Measurements from ENCODE around the gene ANKRD2. TPM values are rescaled to one million over a fixed set of nuclear protein-coding genes. Genes with fewer than 3 reads are reported as not detected.
"Not testable (repeated sequence)": the region's sequence is repeated elsewhere in the genome, so short reads cannot be mapped to it uniquely, and the experiment has no call there.

The ANKRD2 gene
- total RNA-seq, 1 donor: 0.86 TPM

- TF ChIP-seq, protein P1, sequence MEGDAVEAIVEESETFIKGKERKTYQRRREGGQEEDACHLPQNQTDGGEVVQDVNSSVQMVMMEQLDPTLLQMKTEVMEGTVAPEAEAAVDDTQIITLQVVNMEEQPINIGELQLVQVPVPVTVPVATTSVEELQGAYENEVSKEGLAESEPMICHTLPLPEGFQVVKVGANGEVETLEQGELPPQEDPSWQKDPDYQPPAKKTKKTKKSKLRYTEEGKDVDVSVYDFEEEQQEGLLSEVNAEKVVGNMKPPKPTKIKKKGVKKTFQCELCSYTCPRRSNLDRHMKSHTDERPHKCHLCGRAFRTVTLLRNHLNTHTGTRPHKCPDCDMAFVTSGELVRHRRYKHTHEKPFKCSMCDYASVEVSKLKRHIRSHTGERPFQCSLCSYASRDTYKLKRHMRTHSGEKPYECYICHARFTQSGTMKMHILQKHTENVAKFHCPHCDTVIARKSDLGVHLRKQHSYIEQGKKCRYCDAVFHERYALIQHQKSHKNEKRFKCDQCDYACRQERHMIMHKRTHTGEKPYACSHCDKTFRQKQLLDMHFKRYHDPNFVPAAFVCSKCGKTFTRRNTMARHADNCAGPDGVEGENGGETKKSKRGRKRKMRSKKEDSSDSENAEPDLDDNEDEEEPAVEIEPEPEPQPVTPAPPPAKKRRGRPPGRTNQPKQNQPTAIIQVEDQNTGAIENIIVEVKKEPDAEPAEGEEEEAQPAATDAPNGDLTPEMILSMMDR (IDR thresholded peaks at IDR 0.05; ENCODE audit: insufficient read depth, low read depth, low read length): peak; percentile 91
- no peak overlapping the region for H3K4me3 ChIP-seq (ENCODE audit: low read depth, low read length)
- peak; percentile 63 for DNase-seq (ENCODE audit: low read depth)
Measured at GRCh38 chr10:97553575-97554031, 19.0 kb upstream of the ANKRD2 start.

- DNase-seq (ENCODE audit: low read depth); H3K4me3 ChIP-seq (ENCODE audit: low read depth, low read length): not testable (repeated sequence)
Measured at GRCh38 chr10:97554336-97554735, 18.2 kb upstream of the ANKRD2 start.

DNA sequence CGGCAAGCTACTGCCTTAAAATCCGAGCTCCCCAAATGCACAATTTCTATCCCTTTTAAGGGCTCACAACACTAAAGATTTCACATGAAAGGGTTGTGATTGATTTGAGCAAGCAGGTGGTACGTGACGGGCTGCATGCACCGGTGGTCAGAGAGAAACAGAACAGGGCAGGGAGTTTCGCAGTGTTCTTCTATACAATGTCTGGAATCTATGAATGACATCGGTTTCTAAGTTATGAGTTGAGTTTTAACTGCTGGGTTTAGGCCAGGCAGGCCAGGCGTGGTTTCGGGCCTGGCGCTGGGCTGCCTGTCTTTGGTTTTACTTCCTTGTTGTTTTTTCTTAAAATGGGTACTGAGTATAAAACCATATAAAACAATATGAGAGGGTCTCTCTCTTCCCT, 17.0 kb upstream of the ANKRD2 start:
- not testable (repeated sequence) for DNase-seq (ENCODE audit: low read depth); H3K4me3 ChIP-seq (ENCODE audit: low read depth, low read length)

DNA sequence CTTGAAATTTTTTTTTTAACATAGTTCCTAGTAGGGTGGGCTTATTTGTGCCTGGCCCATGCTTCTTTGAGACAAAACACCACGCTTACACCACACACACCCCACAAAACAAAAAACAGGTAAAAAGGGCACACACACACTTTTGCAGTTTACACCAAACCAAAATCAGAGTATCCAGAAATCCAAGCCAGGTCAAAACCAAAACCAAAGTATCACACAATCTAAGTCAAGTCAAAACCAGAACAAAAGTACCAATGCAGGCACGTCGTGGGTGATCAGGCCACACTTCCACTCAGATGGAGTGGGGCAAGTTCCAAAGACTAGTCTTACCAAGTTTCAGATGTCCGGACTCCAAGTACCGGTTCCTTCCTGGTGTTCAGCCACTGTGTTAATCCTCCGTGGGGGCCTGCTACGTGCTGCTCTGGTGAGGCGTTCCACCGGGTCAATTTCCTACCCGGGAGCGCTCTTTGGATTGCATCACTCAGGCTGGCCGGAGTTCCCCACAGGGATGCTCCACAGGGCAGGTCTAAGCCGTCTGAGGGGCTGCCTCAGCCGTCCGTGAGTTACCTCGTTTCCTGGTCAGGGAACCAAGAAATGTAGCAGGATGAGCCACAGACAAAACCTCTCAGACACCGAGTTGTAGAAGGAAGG, 11.7 kb upstream of the ANKRD2 start:
- peak; percentile 52 for DNase-seq (ENCODE audit: low read depth)
- not testable (repeated sequence) for H3K4me3 ChIP-seq (ENCODE audit: low read depth, low read length)

DNA sequence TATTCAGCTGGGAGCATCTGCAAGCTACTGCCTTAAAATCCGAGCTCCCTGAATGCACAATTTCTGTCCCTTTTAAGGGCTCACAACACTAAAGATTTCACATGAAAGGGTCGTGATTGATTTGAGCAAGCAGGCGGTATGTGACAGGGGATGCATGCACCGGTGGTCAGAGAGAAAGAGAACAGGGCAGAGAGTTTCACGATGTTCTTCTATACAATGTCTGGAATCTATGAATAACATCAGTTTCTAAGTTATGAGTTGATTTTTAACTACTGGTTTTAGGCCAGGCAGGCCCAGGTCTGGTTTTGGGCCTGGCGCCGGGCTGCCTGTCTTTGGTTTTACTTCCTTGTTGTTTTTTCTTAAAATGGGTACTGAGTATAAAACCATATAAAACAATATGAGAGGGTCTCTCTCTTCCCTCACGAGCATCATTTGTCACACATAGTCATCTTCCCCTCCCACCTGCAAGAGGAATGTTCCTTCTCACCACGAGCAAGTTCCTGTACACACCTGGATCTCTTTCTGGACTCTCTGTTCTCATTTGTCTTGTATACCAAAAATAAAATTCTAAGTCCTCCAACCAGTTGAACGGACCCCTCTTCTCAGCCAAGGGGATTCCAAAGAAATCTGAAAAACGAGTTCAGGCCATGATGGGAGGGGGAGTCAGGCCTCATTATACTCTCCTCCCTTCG, 11.0 kb upstream of the ANKRD2 start:
- H3K4me3 ChIP-seq (ENCODE audit: low read depth, low read length); DNase-seq (ENCODE audit: low read depth): not testable (repeated sequence)

GRCh38 chr10:97562329-97562728, 10.2 kb upstream of the ANKRD2 start:
- DNase-seq (ENCODE audit: low read depth); H3K4me3 ChIP-seq (ENCODE audit: low read depth, low read length): not testable (repeated sequence)

DNA sequence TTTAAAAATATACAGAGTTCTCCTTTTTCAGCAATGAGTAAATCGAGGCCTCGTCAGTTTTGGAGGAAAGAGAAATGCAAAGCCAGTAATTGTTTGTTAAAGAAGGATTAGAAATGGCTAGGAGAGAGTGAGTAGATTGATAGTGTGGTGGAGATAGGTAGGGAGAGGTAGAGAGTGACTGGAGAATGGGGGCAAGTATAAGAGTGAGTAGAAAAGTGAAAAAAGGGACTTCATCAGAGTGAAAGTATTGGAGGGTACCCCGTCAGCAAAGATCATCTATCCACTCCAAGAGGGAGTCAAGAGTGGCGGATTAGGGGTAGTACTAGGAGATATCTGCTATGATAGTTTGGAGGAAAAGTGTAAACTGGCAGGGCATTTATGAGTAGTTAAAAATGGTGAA, 9.2 kb upstream of the ANKRD2 start:
- DNase-seq (ENCODE audit: low read depth): no peak
- H3K4me3 ChIP-seq (ENCODE audit: low read depth, low read length): no peak overlapping the region
- TF ChIP-seq, protein P1 (IDR thresholded peaks at IDR 0.05; ENCODE audit: insufficient read depth, low read depth, low read length): no peak

GRCh38 chr10:97564776-97565175, 7.8 kb upstream of the ANKRD2 start:
- no peak overlapping the region for H3K4me3 ChIP-seq (ENCODE audit: low read depth, low read length)
- TF ChIP-seq, protein P1 (IDR thresholded peaks at IDR 0.05; ENCODE audit: insufficient read depth, low read depth, low read length): no peak
- no peak for DNase-seq (ENCODE audit: low read depth)

- DNase-seq (ENCODE audit: low read depth): no peak
- no peak overlapping the region for H3K4me3 ChIP-seq (ENCODE audit: low read depth, low read length)
- TF ChIP-seq, protein P1 (IDR thresholded peaks at IDR 0.05; ENCODE audit: insufficient read depth, low read depth, low read length): no peak
Measured at GRCh38 chr10:97566336-97566996, 6.1 kb upstream of the ANKRD2 start.

All from fibroblast of villous mesenchyme (primary cell).